NCI-H128 (cell line): ENCODE results near the gene CAMTA1.
"Not testable (repeated sequence)": the region's sequence is repeated elsewhere in the genome, so short reads cannot be mapped to it uniquely, and the experiment has no call there.

Experiments
- DNase-seq: peaks from one replicate; lab custom pipeline; 2025; ENCODE audit not compliant: unreplicated experiment; lab: John Stamatoyannopoulos, UW

Gene CAMTA1

GRCh38 chr1:7390604-7391000 lies 605.3 kb downstream of the CAMTA1 start:
- no peak for DNase-seq

- DNase-seq = no peak
Observed at GRCh38 chr1:7393136-7393535, 607.9 kb downstream of the CAMTA1 start.

GRCh38 chr1:7395251-7395650 lies 610.0 kb downstream of the CAMTA1 start:
- no peak for DNase-seq

GRCh38 chr1:7398982-7399381 lies 613.7 kb downstream of the CAMTA1 start:
- no peak for DNase-seq

- DNase-seq = no peak
Observed at GRCh38 chr1:7399514-7400125, 614.4 kb downstream of the CAMTA1 start.

GRCh38 chr1:7400566-7400965 lies 615.3 kb downstream of the CAMTA1 start:
- no peak for DNase-seq

- no peak for DNase-seq
Observed at GRCh38 chr1:7401814-7402547, 616.7 kb downstream of the CAMTA1 start.

GRCh38 chr1:7402548-7402850 lies 617.2 kb downstream of the CAMTA1 start:
- no peak for DNase-seq

GRCh38 chr1:7403265-7404045 lies 618.2 kb downstream of the CAMTA1 start:
- no peak for DNase-seq

GRCh38 chr1:7404046-7404742 lies 618.9 kb downstream of the CAMTA1 start:
- DNase-seq = no peak

- no peak for DNase-seq
Observed at GRCh38 chr1:7405844-7406500, 620.7 kb downstream of the CAMTA1 start.

- no peak for DNase-seq
Observed at GRCh38 chr1:7406641-7407543, 621.6 kb downstream of the CAMTA1 start.

GRCh38 chr1:7407544-7407895 lies 622.3 kb downstream of the CAMTA1 start:
- DNase-seq = no peak

- DNase-seq = no peak
Observed at GRCh38 chr1:7407980-7408770, 622.9 kb downstream of the CAMTA1 start.

- DNase-seq = no peak
Observed at GRCh38 chr1:7408771-7409150, 623.5 kb downstream of the CAMTA1 start.

- DNase-seq = no peak
Observed at GRCh38 chr1:7409278-7409677, 624.0 kb downstream of the CAMTA1 start.

- DNase-seq = no peak
Observed at GRCh38 chr1:7410156-7410555, 624.9 kb downstream of the CAMTA1 start.

- DNase-seq = not testable (repeated sequence)
Observed at GRCh38 chr1:7417618-7418017, 632.4 kb downstream of the CAMTA1 start.

GRCh38 chr1:7418442-7419080 lies 633.3 kb downstream of the CAMTA1 start:
- DNase-seq = no peak
